Aorta (tissue), 5 donors: Measurements from ENCODE around the gene WDR88. TPM values are rescaled to one million over a fixed set of nuclear protein-coding genes. Genes with fewer than 3 reads are reported as not detected.
"Not testable (repeated sequence)": the region's sequence is repeated elsewhere in the genome, so short reads cannot be mapped to it uniquely, and the experiment has no call there.

Experiments used
- ATAC-seq: fragments of 200-7000 bp; cut with Tn5 transposase; one replicate; pipeline ENCODE4 v1.9.1; 2022; ENCODE audit warnings: moderate library complexity; ENCODE audit not compliant: low FRiP score
- DNase-seq, 2 donors: peaks; one replicate each; pipeline ENCODE4 v3.0.0-alpha.2; 2020
- H3K27ac ChIP-seq, 2 donors: one replicate each; pipeline ENCODE4 v1.5.1; 2013; ENCODE audit warnings: low read length in 2 of 2, mild to moderate bottlenecking in 2 of 2, moderate library complexity in 2 of 2, control low read depth in 1 of 2, inconsistent platforms in 1 of 2, low read depth in 1 of 2
- H3K27me3 ChIP-seq, 2 donors: one replicate each; pipeline ENCODE4 v1.6.1; 2013; ENCODE audit warnings: control low read depth in 1 of 2, low read length in 1 of 2, mild to moderate bottlenecking in 1 of 2, moderate library complexity in 1 of 2; ENCODE audit not compliant: insufficient read depth in 2 of 2, control insufficient read depth in 1 of 2
- H3K36me3 ChIP-seq, 2 donors: one replicate each; pipeline ENCODE4 v1.6.1; 2013; ENCODE audit warnings: control low read depth in 1 of 2, low read length in 1 of 2, mild to moderate bottlenecking in 1 of 2; ENCODE audit not compliant: insufficient read depth in 2 of 2, control insufficient read depth in 1 of 2
- H3K4me1 ChIP-seq, 2 donors: one replicate each; pipeline ENCODE4 v1.6.1; 2013; ENCODE audit warnings: low read length in 2 of 2, control low read depth in 1 of 2, mild to moderate bottlenecking in 1 of 2, moderate library complexity in 1 of 2; ENCODE audit not compliant: insufficient read depth in 2 of 2, control insufficient read depth in 1 of 2
- H3K4me3 ChIP-seq, 2 donors: one replicate each; pipeline ENCODE4 v1.5.1; 2013; ENCODE audit warnings: low read length in 2 of 2, control low read depth in 1 of 2, mild to moderate bottlenecking in 1 of 2
- H3K9me3 ChIP-seq: one replicate; pipeline ENCODE4 v1.6.1; 2013; ENCODE audit warnings: mild to moderate bottlenecking, low read length; ENCODE audit not compliant: control insufficient read depth
- WGBS, 2 donors: extraction: QIAGEN DNeasy Blood & Tissue Kit; methylation state at CpG; one replicate each; pipeline ENCODE4 v1.1.7; 2013; 5-methylcytosine and 5-hydroxymethylcytosine counted together
- intact Hi-C, 2 donors: fragments of 100-400 bp; cut with DNase I; formaldehyde crosslinking; loops; one replicate each; pipeline versions ENCODE4 v1.14.2 to v1.15.0; 2022
- polyA plus RNA-seq, 2 donors: library from polyadenylated mRNA; stranded (reverse); fragments of 200-250 nt; gene quantifications; one replicate each; pipeline ENCODE4 v1.2.3, GENCODE V29; 2013
- total RNA-seq, 2 donors: library from RNA; stranded (reverse); fragmentation: NEBNext Ultra II Directional; extraction: Animal tissue kit (Norgen Biotek cat#: 25700); gene quantifications; one replicate each; pipeline ENCODE4 v1.2.1, GENCODE V29; 2021
- donor health status: healthy with polysubstance abuse.
- donor health status: Bipolar disorder and iron deficiency.
- donor health status: DM: no; HTN: no; CAD: no.
- donor health status: DM: no; HTN: no; CAD: no.
- donor health status: DM: yes; HTN: yes; CAD: no.

The WDR88 gene
- total and polyA plus RNA-seq, 4 donors = not detected

DNA sequence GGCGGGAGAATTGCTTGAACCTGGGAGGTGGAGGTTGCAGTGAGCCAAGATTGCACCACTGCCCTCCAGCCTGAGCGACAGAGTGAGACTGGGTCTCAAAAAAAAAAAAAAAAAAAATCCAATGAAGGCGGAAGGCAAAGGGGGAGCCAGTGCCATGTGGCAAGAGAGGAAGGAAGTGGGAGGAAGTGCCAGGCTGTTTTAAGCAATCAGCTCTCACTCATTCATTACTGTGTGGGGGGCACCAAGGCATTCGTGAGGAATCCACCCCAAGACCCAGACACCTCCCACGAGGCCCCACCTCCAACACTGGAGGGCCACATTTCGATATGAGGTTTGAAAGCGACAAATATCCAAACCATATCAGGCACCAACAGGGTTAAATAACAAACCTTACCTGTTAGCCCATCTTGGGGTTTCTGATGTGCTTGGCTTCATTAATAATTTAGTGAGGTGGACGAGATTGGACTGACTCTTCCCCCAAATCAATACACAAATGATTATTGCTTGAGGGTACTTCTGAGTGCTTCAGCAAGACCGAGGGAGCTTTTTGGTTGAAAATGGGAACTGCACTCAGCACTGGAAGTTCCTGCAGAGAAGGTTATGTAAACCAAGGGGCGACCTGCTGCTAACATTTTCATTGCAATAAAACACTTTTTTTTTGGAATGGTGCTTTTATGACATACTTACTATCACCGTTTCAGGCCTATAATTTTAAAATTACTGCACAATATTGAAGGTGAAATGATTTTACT, 54.7 kb downstream of the WDR88 start:
- intact Hi-C loops = no loop called here
- peak; percentile 16 to 20 for DNase-seq
- no peaks in the 10 kb centered on the region for H3K9me3 ChIP-seq
- H3K4me3 ChIP-seq = no peak overlapping the region
- peaks cover 0 to 2% of the 10 kb centered on the region in 2 donors for H3K4me1 ChIP-seq
- H3K36me3 ChIP-seq = no peaks in the 10 kb centered on the region
- no peak overlapping the region for H3K27ac ChIP-seq
- WGBS, 2 donors = 69 to 75% methylated on average over 11 of the region's 11 CpGs
- H3K27me3 ChIP-seq = no peaks in the 10 kb centered on the region
- ATAC-seq = no peak

DNA sequence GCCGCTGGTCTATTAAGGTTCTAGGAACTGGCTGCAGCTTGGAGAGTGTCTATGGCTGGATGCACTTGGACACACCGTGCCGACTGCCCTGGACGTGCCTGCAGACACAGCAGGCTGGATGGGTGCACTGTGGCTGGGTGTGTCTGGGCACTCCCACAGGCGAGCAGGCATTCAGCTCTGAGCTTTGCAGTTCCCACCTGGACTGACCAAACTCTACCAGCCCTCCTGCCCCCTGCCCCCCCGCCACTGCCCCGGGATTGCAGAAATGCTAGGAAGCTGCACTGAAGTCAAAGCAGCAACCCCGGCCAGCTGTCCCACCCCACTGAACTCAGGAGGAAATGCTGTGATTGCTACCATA, 55.2 kb downstream of the WDR88 start:
- no peak overlapping the region for H3K27ac ChIP-seq
- WGBS, 2 donors = 75 to 80% methylated on average over 8 of the region's 8 CpGs
- no peaks in the 10 kb centered on the region for H3K9me3 ChIP-seq
- peak; percentile 40 to 69 for DNase-seq
- H3K36me3 ChIP-seq = no peaks in the 10 kb centered on the region
- H3K4me3 ChIP-seq = no peak overlapping the region
- H3K4me1 ChIP-seq = peaks cover 0 to 2% of the 10 kb centered on the region in 2 donors
- intact Hi-C loops = no loop called here
- no peaks in the 10 kb centered on the region for H3K27me3 ChIP-seq
- ATAC-seq = no peak

DNA sequence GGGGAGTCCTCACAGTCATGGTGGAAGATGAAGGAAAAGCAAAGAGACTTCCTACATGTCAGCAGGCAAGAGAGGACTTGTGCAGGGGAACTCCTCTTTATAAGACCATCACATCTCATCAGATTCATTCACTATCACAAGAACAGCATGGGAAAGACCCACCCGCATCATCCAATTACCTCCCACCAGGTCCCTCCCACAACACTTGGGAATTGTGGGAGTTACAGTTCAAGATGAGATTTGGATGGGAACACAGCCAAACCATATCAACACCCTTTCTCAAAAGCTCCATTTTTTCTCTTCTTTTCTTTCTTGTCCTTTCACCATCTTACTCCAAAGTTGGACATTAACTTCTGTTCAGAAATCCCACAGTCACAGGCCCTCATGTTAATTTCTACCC, 57.5 kb downstream of the WDR88 start:
- no peaks in the 10 kb centered on the region for H3K4me1 ChIP-seq
- 0% methylated on average over 1 of the region's 1 CpG for WGBS, 2 donors

DNA sequence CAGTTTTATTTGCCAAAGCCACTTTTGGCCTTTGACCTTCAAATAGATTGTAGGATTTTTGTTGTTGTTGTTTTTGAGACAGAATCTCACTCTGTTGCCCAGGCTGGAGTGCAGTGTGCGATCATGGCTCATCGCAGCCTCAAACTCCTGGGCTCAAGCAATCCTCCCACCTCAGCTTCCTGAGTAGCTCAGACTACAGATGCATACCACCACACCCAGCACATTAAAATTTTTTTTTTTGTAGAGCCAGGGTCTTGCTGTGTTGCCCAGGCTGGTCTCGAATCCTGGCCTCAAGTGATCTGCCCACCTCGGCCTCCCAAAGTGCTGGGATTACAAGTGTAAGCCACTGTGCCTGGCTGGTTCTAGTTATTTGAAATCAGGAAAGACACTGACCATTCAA, 59.2 kb downstream of the WDR88 start:
- peak; percentile 1 to 13 for DNase-seq
- intact Hi-C loops, H3K9me3 ChIP-seq: not testable (repeated sequence)

More for the DNA sequence above, 57.5 kb downstream of the WDR88 start:
- Histone ChIP-seq H3K4me3 (no peak overlapping the region), H3K36me3 (no peaks in the 10 kb centered on the region), H3K27ac (no peak overlapping the region), H3K27me3 (no peaks in the 10 kb centered on the region), H3K9me3 (no peaks in the 10 kb centered on the region)
- DNase-seq (no peak), ATAC-seq (no peak)
- intact Hi-C loops = no loop called here

DNA sequence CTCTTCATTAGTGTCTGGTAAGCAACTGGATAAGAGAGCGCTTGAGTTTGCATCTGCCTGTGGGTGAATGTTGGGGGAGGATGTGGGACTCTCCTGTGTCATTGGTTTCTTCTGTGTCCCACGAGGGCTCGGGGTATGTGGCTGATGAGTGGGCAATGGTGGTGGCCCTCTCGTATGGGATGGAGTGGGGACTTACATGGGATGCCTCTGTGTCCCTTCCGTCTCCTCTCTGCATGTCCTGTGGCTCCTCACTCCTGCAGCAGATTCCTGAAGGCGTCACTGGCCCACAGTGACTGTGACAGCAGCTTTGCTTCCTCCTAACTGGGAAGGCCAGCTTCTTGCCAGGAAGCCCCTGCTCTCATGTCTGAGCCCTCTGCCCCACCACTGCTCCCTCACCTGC, 59.6 kb downstream of the WDR88 start:
- intact Hi-C loops = no loop called here
- H3K27me3 ChIP-seq = no peaks in the 10 kb centered on the region
- no peak overlapping the region for H3K4me3 ChIP-seq
- H3K9me3 ChIP-seq = no peaks in the 10 kb centered on the region
- ATAC-seq (no peak), DNase-seq (peak; percentile 21 to 32)
- WGBS, 2 donors = 95 to 96% methylated on average over 6 of the region's 6 CpGs
- H3K36me3 ChIP-seq = no peaks in the 10 kb centered on the region
- H3K27ac ChIP-seq = no peak overlapping the region
- no peaks in the 10 kb centered on the region for H3K4me1 ChIP-seq

More for the DNA sequence above, 59.2 kb downstream of the WDR88 start:
- WGBS, 2 donors = 93% methylated on average over 4 of the region's 4 CpGs
- not testable (repeated sequence) for ATAC-seq, H3K36me3 ChIP-seq, H3K27me3 ChIP-seq, H3K4me1 ChIP-seq, H3K27ac ChIP-seq, H3K4me3 ChIP-seq

DNA sequence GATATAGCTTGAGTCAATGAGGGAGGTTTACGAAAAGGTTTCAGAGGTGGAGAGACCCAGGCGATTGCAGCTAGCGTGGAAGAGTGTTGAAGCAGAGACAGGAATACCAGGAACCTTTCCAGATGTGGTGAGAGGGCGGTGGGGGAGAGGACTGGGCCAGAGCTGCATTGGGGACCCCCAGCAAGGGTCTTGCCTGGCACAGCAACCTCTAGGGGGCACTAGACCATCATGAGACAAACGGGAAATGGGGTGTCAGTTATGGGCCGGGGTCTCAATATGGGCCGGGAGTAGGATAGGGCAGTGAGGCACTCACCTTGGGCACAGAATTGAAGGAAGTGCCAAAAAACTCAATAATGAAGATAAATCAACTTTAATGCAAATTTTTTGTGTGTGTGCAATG, 60.1 kb downstream of the WDR88 start:
- 74 to 77% methylated on average over 7 of the region's 7 CpGs for WGBS, 2 donors
- Histone ChIP-seq H3K4me3 (no peak overlapping the region), H3K4me1 (no peaks in the 10 kb centered on the region), H3K9me3 (no peaks in the 10 kb centered on the region), H3K36me3 (no peaks in the 10 kb centered on the region), H3K27me3 (no peaks in the 10 kb centered on the region), H3K27ac (no peak overlapping the region)
- intact Hi-C loops = no loop called here
- ATAC-seq (no peak), DNase-seq (peak; percentile 26 to 50)

DNA sequence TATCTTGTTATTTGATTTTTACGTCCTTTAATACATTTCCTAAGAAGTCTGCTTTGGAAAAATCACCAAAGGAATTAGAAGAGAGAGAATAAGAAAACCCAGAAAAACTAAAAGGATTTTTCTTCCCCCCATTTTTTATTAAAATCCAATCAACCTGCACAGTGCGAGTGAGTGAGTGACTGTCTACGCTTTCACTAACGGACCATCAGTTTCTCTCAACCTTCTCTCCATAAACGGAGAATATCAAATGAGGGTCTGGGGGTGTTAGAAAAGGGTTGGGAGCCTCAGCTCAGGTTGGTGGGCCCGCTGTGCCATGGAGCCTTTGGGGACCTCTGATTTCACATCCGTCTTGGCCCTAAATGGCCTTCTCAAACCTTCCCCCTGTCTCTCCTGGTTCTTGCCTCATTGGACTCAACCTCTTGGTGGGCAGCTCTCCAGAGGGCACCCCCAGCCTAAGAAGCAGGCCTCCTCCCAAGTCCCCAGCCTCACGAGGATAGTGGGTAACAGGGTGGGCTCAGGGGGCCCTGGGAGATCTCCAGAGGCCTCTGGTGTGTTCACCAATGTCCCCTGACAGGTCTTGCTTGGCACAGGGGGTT, 61.5 kb downstream of the WDR88 start:
- Histone ChIP-seq H3K9me3 (no peaks in the 10 kb centered on the region), H3K27ac (no peak overlapping the region), H3K4me3 (no peak overlapping the region), H3K27me3 (no peaks in the 10 kb centered on the region), H3K4me1 (no peaks in the 10 kb centered on the region), H3K36me3 (no peaks in the 10 kb centered on the region)
- no peak for ATAC-seq
- intact Hi-C loops = no loop called here
- DNase-seq = peak; percentile 40 to 45
- 82 to 86% methylated on average over 8 of the region's 8 CpGs for WGBS, 2 donors

DNA sequence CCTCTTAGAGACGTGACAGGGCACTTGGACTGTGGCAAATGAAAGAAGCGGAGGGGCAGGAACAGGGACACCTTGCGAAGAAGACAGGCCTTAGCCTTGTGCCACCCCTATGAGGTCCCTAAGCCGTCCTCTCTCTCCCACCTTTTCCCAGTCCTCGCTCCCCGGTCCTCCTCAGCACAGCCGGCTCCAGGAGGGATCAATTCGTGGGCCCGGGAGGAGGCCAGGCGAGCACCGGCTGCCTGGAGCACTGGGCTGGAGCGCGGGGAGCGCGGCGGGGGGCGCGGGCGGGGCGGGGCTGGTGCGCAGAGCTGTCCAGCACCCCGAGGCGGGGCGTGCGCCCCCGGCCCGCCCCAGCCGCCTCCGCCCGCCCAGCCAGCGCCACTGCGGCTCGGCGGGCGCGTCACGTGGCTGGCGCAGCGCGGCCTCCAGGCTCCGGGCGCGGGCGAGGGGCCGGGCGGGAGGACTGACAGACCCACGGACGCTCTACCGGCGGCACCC, 62.0 kb downstream of the WDR88 start, which contains the start of gene LRP3:
Gene LRP3, plus strand, starts transcription at position 466 of the 498 bp plus-strand sequence. CDS start 456 bp downstream, outside the sequence.
- no peak within 1 kb of the TSS for H3K27ac ChIP-seq
- intact Hi-C loops = no loop called here
- ATAC-seq = peak; percentile 73

DNA sequence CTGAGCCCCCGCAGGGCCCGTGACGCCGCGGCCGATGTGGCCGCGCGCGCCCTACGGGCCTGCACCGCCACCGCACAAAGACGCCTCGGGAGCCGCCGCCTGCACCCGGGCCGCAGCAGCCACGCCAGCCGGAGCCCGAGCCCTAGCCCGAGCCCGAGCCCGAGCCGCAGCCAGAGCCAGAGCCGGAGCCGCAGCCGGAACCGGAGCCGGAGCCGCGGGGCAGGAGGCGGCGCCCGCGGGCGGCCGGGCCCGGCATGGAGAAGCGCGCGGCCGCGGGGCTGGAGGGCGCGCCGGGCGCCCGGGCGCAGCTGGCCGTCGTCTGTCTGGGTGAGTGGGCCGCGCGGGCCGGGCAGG, 62.6 kb downstream of the WDR88 start:
- H3K4me3 ChIP-seq = peak overlapping the region; percentile 76 to 81
- H3K4me1 ChIP-seq = no peaks in the 10 kb centered on the region
- H3K27ac ChIP-seq = no peak overlapping the region
- H3K9me3 ChIP-seq = no peaks in the 10 kb centered on the region
- no peaks in the 10 kb centered on the region for H3K36me3 ChIP-seq
- ATAC-seq = no peak
- no peaks in the 10 kb centered on the region for H3K27me3 ChIP-seq
- intact Hi-C loops = no loop called here
- DNase-seq = no peak
- 0 to 1% methylated on average over 18 to 57 of the region's 57 CpGs for WGBS, 2 donors

More for the DNA sequence above, 62.0 kb downstream of the WDR88 start, which contains the start of gene LRP3:
- H3K36me3 ChIP-seq = no peaks in the 10 kb centered on the region
- H3K27me3 ChIP-seq = no peaks in the 10 kb centered on the region
- 4 to 8% methylated on average over 22 to 50 of the region's 50 CpGs for WGBS, 2 donors
- H3K4me1 ChIP-seq = no peaks in the 10 kb centered on the region
- peak; percentile 65 to 79 for DNase-seq
- peak within 1 kb of the TSS; percentile 76 to 81 for H3K4me3 ChIP-seq
- H3K9me3 ChIP-seq = no peaks in the 10 kb centered on the region
